D721Med (cell line): ENCODE data around the gene SOAT1.
"Not testable (repeated sequence)": the region's sequence is repeated elsewhere in the genome, so short reads cannot be mapped to it uniquely, and the experiment has no call there.

Experiments
- DNase-seq: peaks from one replicate; pipeline ENCODE4 v3.0.0; 2011; ENCODE audit warnings: low spot score; ENCODE audit not compliant: insufficient read length
- FAIRE-seq: peaks from 2 replicates; lab custom pipeline; 2011; peaks lifted over from hg19 to GRCh38; lab: Jason Lieb, UNC
- CTCF ChIP-seq: IDR thresholded peaks from 2 replicates; pipeline ENCODE4 v1.5.1; 2012; ENCODE audit warnings: mild to moderate bottlenecking, control low read depth; ENCODE audit not compliant: insufficient read depth; ENCODE audit errors: missing control alignments

SOAT1 gene

GRCh38 chr1:179351281-179351680 is 57.7 kb downstream of the SOAT1 start:
- no peak for TF ChIP-seq CTCF
- FAIRE-seq: no peak
- no peak for DNase-seq

- TF ChIP-seq CTCF: no peak
- DNase-seq (no peak), FAIRE-seq (peak; percentile 32)
Measured at GRCh38 chr1:179352236-179352635, 58.6 kb downstream of the SOAT1 start.

- FAIRE-seq: no peak
- no peak for DNase-seq
- TF ChIP-seq CTCF: no peak
Measured at GRCh38 chr1:179353546-179353945, 59.9 kb downstream of the SOAT1 start.

- FAIRE-seq, DNase-seq: not testable (repeated sequence)
Measured at GRCh38 chr1:179361631-179362030, 68.0 kb downstream of the SOAT1 start.

- DNase-seq (peak; percentile 72), FAIRE-seq (no peak)
- peak; percentile 47 for TF ChIP-seq CTCF
Measured at GRCh38 chr1:179365342-179366092, 71.9 kb downstream of the SOAT1 start, which contains the start of gene AXDND1. AXDND1 (plus strand) TSS chr1:179365971; CDS start chr1:179366510, 539 bp downstream.

GRCh38 chr1:179366093-179366800 is 72.7 kb downstream of the SOAT1 start:
- no peak for FAIRE-seq
- no peak for TF ChIP-seq CTCF
- no peak for DNase-seq

- peak; percentile 84 for FAIRE-seq
- peak; percentile 88 for TF ChIP-seq CTCF
- peak; percentile 37 for DNase-seq
Measured at GRCh38 chr1:179369751-179370341, 76.2 kb downstream of the SOAT1 start.
